Left ventricle myocardium inferior (tissue), 1 donor: ENCODE measurements around the gene AURKAIP1. TPM values are rescaled to one million over a fixed set of nuclear protein-coding genes. Genes with fewer than 3 reads are reported as not detected.

Experiments
- DNase-seq: peaks from one replicate; pipeline ENCODE4 v3.0.0-alpha.2; 2020
- H3K27ac ChIP-seq: fragments of 200-600 bp; replicated peaks from 2 replicates; pipeline ENCODE4 v1.8.0; 2021
- H3K27me3 ChIP-seq: fragments of 200-600 bp; 2 replicates; pipeline ENCODE4 v1.8.0; 2021; ENCODE audit warnings: low read depth
- H3K36me3 ChIP-seq: fragments of 200-600 bp; 2 replicates; pipeline ENCODE4 v1.8.0; 2021
- H3K4me1 ChIP-seq: fragments of 200-600 bp; 2 replicates; pipeline ENCODE4 v1.8.0; 2021
- H3K4me3 ChIP-seq: fragments of 200-600 bp; 2 replicates; pipeline ENCODE4 v1.8.0; 2021; ENCODE audit warnings: mild to moderate bottlenecking, moderate library complexity
- H3K9me3 ChIP-seq: fragments of 200-600 bp; replicated peaks from 2 replicates; pipeline ENCODE4 v1.8.0; 2021
- intact Hi-C: fragments of 100-400 bp; cut with micrococcal nuclease; formaldehyde crosslinking; loops from one replicate; pipeline ENCODE4 v1.11.0; 2022
- total RNA-seq: library from RNA; stranded (reverse); fragmentation: NEBNext Ultra II Directional; extraction: Animal tissue kit (Norgen Biotek cat#: 25700); gene quantifications from one replicate; pipeline ENCODE4 v1.2.1, GENCODE V29; 2021
- TF ChIP-seq, protein P1 (sequence below): fragments of 200-600 bp; IDR thresholded peaks from 2 replicates; pipeline ENCODE4 v1.8.0; 2021; ENCODE audit warnings: antibody characterized with exemption, mild to moderate bottlenecking, borderline replicate concordance
- donor health status: DM: no; HTN: yes; CAD: no; lungs with severe emphysema.

AURKAIP1 gene
- total RNA-seq, 1 donor from 2014 or later: 219 TPM

DNA sequence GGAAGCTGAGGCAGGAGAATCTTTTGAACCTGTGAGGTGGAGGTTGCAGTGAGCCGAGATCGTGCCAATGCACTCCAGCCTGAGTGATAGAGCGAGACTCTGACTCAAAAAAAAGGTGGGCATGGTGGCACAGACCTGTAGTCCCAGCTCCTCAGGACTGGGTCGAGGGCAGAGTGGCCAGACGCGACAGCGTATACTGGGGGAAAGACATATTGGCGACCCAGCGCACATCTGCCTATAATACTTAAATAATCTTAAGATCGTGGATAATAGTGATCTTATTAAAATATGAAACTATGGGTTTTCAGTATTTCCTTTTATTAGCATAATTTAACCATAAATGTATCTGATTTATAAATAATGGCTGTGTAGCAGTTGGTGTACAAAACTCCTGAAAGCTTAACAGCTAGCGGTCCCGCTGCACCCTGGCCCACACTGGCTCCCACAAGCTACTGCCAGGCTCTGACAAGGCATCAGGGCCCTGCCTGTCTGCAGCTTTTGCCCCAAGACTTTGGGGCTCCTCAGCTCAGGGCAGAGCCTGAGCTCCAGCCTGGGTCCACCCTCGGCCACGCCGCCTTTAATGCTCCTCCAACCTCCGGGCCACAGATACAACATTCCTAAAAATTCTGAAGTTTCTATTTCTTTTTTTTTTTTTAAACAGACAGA, 2.7 kb upstream of the AURKAIP1 start:
- no peaks in the 10 kb centered on the region for H3K9me3 ChIP-seq
- H3K4me3 ChIP-seq: no peak overlapping the region
- intact Hi-C loops: no loop called here
- peaks cover 41% of the 10 kb centered on the region for H3K4me1 ChIP-seq
- TF ChIP-seq, protein P1, sequence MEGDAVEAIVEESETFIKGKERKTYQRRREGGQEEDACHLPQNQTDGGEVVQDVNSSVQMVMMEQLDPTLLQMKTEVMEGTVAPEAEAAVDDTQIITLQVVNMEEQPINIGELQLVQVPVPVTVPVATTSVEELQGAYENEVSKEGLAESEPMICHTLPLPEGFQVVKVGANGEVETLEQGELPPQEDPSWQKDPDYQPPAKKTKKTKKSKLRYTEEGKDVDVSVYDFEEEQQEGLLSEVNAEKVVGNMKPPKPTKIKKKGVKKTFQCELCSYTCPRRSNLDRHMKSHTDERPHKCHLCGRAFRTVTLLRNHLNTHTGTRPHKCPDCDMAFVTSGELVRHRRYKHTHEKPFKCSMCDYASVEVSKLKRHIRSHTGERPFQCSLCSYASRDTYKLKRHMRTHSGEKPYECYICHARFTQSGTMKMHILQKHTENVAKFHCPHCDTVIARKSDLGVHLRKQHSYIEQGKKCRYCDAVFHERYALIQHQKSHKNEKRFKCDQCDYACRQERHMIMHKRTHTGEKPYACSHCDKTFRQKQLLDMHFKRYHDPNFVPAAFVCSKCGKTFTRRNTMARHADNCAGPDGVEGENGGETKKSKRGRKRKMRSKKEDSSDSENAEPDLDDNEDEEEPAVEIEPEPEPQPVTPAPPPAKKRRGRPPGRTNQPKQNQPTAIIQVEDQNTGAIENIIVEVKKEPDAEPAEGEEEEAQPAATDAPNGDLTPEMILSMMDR: no peak
- DNase-seq: no peak
- no peaks in the 10 kb centered on the region for H3K27me3 ChIP-seq
- peaks cover 11% of the 10 kb centered on the region for H3K36me3 ChIP-seq
- H3K27ac ChIP-seq: no peak overlapping the region

DNA sequence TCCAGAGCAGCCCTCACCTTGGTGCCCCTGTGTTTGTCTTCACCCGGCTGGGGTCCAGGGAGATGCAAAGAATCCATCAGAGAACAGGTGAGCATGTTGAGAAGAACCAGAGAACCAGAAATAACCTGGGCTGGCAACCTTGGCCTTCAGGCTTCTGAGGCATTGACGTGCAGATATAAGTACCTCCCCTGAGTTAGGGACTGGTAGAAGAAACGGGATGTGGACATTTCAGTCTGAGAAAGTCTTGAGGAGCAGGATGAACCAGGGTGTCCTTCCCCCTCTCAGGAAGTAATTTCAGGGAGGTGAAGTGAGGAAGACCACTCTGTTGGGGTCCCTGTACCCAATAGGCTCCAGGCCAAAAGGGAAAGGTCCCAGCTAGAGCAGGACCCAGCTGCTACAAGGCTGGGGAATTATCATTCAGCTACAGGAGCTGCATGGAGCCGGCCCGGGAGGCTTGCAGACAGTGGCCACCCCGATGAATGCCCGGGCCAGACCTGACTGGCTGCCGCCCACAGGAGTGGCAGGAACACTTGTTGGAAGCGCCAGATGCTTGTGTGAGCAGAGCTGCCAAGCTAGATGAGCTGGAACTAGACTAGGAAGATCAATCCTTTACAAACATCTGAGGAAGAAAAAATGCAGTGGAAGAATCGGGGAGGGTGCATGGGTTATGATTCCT, 1.7 kb upstream of the AURKAIP1 start:
- peaks cover 11% of the 10 kb centered on the region for H3K36me3 ChIP-seq
- no peak overlapping the region for H3K27ac ChIP-seq
- intact Hi-C loops: no loop called here
- H3K4me3 ChIP-seq: no peak overlapping the region
- peaks cover 46% of the 10 kb centered on the region for H3K4me1 ChIP-seq
- TF ChIP-seq, protein P1: no peak
- no peaks in the 10 kb centered on the region for H3K9me3 ChIP-seq
- DNase-seq: no peak
- H3K27me3 ChIP-seq: no peaks in the 10 kb centered on the region

DNA sequence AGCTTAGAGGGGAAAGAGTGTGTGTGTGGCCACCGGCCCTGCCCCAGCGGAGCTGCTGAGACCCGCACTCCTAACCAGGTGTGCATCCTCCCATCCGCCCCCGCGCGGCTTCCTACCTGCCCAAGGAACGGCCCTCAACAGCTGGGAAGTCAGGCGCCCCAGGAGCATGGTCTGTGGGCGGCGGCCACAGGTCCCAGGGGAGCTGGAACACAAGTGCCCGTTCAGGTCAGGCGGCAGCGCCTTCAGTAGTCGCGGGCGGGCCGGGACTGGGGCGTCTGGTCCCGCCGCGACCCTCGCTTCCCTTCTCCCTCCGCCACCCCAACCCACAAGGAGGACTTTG, 448 bp downstream of the AURKAIP1 start:
- Histone ChIP-seq H3K27ac (peak overlapping the region; percentile 99), H3K36me3 (peaks cover 11% of the 10 kb centered on the region), H3K4me1 (peaks cover 47% of the 10 kb centered on the region), H3K9me3 (no peaks in the 10 kb centered on the region), H3K4me3 (peak overlapping the region; percentile 100), H3K27me3 (no peaks in the 10 kb centered on the region)
- DNase-seq: no peak
- TF ChIP-seq, protein P1: no peak
- intact Hi-C loops: no loop called here

DNA sequence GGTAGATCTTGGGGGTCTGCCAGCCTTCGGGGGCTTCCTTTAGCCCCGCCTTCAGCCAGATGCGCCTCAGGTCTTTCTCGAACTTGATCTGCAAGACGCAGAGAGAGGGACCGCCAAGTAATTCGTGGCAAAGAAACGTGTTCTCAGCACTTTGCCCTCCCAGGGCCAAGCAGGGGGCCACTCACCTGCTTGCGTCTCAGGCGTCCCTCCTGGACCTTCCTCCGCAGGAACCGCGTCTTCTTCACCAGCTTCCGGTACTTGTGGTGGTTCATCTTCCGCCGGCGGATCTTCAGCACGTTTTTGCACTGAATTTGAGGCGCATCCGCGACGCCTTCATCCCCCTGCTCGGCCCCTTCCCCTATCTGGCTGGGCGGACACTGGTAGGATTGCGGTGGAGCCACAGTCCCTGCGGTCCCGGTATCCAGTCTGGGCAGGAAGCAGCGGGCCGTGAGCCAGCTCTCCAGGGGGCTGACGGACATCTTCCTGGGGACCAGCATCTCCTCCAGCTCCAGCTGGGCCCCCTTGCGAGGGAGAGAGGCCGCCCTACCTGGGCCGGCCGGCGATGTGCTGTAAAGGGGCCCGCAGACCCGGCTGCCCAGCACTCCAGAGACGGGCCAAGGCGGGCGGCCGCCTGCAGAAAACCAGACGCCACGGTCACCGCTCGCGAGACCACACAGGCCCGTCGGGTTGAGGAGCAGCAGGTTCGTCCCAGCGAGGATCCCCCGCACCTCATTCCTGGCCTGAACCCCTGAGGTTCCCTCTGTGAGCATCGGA, 1.0 kb downstream of the AURKAIP1 start:
- TF ChIP-seq, protein P1: no peak
- peaks cover 47% of the 10 kb centered on the region for H3K4me1 ChIP-seq
- H3K27me3 ChIP-seq: no peaks in the 10 kb centered on the region
- intact Hi-C loops: no loop called here
- H3K36me3 ChIP-seq: peaks cover 11% of the 10 kb centered on the region
- H3K27ac ChIP-seq: peak overlapping the region; percentile 99
- H3K9me3 ChIP-seq: no peaks in the 10 kb centered on the region
- peak overlapping the region; percentile 100 for H3K4me3 ChIP-seq
- no peak for DNase-seq

DNA sequence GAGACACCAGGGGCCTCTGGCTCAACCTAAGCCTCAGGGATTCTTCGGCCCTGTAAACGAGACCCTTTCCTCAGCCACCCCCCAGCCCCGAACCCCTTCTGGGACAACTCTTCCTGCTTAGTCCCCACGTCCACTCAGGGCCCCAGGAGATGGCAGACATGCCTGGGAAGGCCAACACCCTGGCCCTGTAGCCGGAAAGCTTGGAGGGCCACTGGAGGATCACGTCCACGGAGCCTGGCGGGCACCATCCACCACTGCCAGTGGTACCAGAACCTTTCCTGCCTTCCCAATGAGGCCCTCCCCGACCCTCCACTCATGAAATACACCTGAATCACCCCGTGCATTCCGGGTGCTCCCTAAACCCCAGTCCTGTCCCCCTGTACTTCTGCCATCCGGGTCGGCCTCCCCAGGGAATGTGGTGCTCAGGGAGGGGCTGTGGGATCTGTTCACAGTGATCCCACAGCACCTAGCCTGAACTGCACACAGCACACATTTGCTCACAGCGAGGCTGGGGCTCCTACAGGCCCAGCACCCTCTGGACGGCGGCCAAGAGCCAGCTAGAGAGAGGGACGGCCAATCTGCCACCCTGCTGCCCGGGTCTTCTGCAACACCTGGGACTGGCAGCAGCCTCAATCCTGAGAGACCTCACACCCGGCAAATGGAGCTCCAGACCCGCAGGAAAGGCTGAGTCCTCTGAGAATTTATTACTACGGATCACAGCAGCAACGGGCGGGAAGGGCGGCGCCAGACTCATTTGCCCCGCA, 1.8 kb downstream of the AURKAIP1 start:
- Histone ChIP-seq H3K9me3 (no peaks in the 10 kb centered on the region), H3K4me3 (peak overlapping the region; percentile 100), H3K36me3 (peaks cover 11% of the 10 kb centered on the region), H3K27ac (no peak overlapping the region), H3K27me3 (no peaks in the 10 kb centered on the region), H3K4me1 (peaks cover 47% of the 10 kb centered on the region)
- intact Hi-C loops: no loop called here
- TF ChIP-seq, protein P1: no peak
- DNase-seq: no peak
